T-cell (primary cell): ENCODE results near the gene CAPN13. TPM values are rescaled to one million over a fixed set of nuclear protein-coding genes. Genes with fewer than 3 reads are reported as not detected.

Source experiments
- ATAC-seq, 4 experiments: fragments of 200-7000 bp in 3 of 4; fragments of 150-1000 bp in 1 of 4; cut with Tn5 transposase; replicated peaks in 1 of 4; 1 replicate in 3 of 4; 2 replicates in 1 of 4; pipeline ENCODE4 v1.10.0; 2021; ENCODE audit warnings: moderate library complexity in 3 of 4, mild to moderate bottlenecking in 2 of 4, moderate number of reproducible peaks in 1 of 4
- CTCF ChIA-PET, 2 donors: fragments of 300-600 bp; sonication (Branson Sonifier 250); formaldehyde crosslinking; loops; one replicate each; lab custom pipeline; 2022; ENCODE audit warnings: antibody characterized with exemption in 2 of 2; lab: Charles Lee
- POLR2A ChIA-PET, 2 donors: fragments of 300-600 bp; sonication (Branson Sonifier 250); formaldehyde crosslinking; loops; one replicate each; lab custom pipeline; 2022; ENCODE audit warnings: antibody characterized with exemption in 2 of 2; lab: Charles Lee
- DNase-seq, 35 experiments: peaks; one replicate each; pipeline versions ENCODE4 v3.0.0 to v3.0.0-alpha.2; 2013 to 2023
- H3K27ac ChIP-seq: one replicate; pipeline ENCODE4 v1.5.1; 2013; ENCODE audit warnings: low read length
- H3K27me3 ChIP-seq, 2 experiments: replicated peaks in 1 of 2; 1 replicate in 1 of 2; 2 replicates in 1 of 2; pipeline versions ENCODE4 v1.6.1 to v1.7.0; 2013; ENCODE audit warnings: low read length in 1 of 2, mixed read lengths in 1 of 2; ENCODE audit not compliant: control insufficient read depth in 2 of 2, insufficient read depth in 2 of 2; ENCODE audit errors: extremely low read depth in 1 of 2
- H3K36me3 ChIP-seq, 2 donors: 1 replicate in 1 of 2; 2 replicates in 1 of 2; pipeline versions ENCODE4 v1.6.1 to v1.7.0; 2013; ENCODE audit warnings: low read length in 1 of 2; ENCODE audit not compliant: control insufficient read depth in 2 of 2, insufficient read depth in 1 of 2; ENCODE audit errors: extremely low read depth in 1 of 2
- H3K4me1 ChIP-seq, 2 experiments: 1 replicate in 1 of 2; 2 replicates in 1 of 2; pipeline versions ENCODE4 v1.6.1 to v1.7.0; 2013; ENCODE audit warnings: low read length in 2 of 2, mixed read lengths in 1 of 2; ENCODE audit not compliant: insufficient read depth in 2 of 2, control insufficient read depth in 1 of 2; ENCODE audit errors: extremely low read depth in 1 of 2
- H3K4me3 ChIP-seq, 2 donors: 1 replicate in 1 of 2; 2 replicates in 1 of 2; pipeline versions ENCODE4 v1.5.1 to v1.7.0; 2013; ENCODE audit warnings: mild to moderate bottlenecking in 2 of 2, low read length in 1 of 2, moderate library complexity in 1 of 2; ENCODE audit not compliant: control insufficient read depth in 1 of 2; ENCODE audit errors: extremely low read depth in 1 of 2
- H3K9me3 ChIP-seq: 2 replicates; pipeline ENCODE4 v1.7.0; 2013
- H3K27ac Mint-ChIP-seq, 2 donors: one replicate each; pipeline ENCODE4 v1.8.0; 2020 to 2021; ENCODE audit warnings: mild to moderate bottlenecking in 2 of 2, mixed read lengths in 2 of 2
- H3K27me3 Mint-ChIP-seq, 2 donors: one replicate each; pipeline ENCODE4 v1.8.0; 2021 to 2022; ENCODE audit warnings: mixed read lengths in 2 of 2
- H3K36me3 Mint-ChIP-seq: one replicate; pipeline ENCODE4 v1.8.0; 2021; ENCODE audit warnings: mixed read lengths
- H3K4me1 Mint-ChIP-seq, 3 donors: one replicate each; pipeline ENCODE4 v1.8.0; 2020 to 2022; ENCODE audit warnings: mixed read lengths in 3 of 3, mild to moderate bottlenecking in 1 of 3
- H3K4me3 Mint-ChIP-seq, 3 donors: one replicate each; pipeline ENCODE4 v1.8.0; 2020 to 2022; ENCODE audit warnings: mild to moderate bottlenecking in 3 of 3, mixed read lengths in 3 of 3, moderate library complexity in 3 of 3
- H3K9me3 Mint-ChIP-seq, 3 donors: one replicate each; pipeline ENCODE4 v1.8.0; 2020 to 2022; ENCODE audit warnings: mixed read lengths in 3 of 3
- WGBS: methylation state at CpG from one replicate; pipeline ENCODE4 v1.1.5; 2013; ENCODE audit warnings: missing lambda C conversion rate; ENCODE audit not compliant: insufficient coverage; 5-methylcytosine and 5-hydroxymethylcytosine counted together
- total RNA-seq, 35 experiments: library from RNA in 6 of 35; stranded (reverse) in 6 of 35; fragments of 120-200 nt in 1 of 35; gene quantifications; one replicate each; pipeline versions ENCODE4 v1.2.1 to v1.2.4 and lab custom pipeline; 2013 to 2026

CAPN13 gene
- total RNA-seq, 5 donors from 2014 or later (not counting 1 experiment from before 2014, with no cell fraction given), result 0.16 TPM; not detected in 4

DNA sequence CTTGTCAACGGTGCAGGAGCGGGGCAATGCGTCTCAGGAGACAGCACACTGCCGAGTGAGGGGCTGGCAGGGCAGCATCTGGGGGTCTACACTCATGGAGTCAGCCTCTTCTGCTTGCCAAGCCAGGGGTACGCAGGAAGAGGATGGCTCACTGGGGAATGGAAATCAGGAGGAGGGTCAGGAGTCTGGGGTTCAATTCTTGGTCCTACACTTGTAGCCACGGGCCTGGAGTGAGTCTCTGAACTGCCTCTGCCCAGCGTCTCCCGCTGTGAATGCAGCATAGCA is 70.0 kb downstream of the CAPN13 start:
- Mint-ChIP-seq H3K27ac (no peak overlapping the region), H3K27me3 (peaks cover 0 to 1% of the 10 kb centered on the region in 2 donors), H3K9me3 (no peaks in the 10 kb centered on the region), H3K4me3 (no peak overlapping the region), H3K36me3 (no peaks in the 10 kb centered on the region), H3K4me1 (no peaks in the 10 kb centered on the region)
- H3K27ac ChIP-seq, result no peak overlapping the region
- H3K4me3 ChIP-seq, result no peak overlapping the region
- ATAC-seq (no peak), DNase-seq (no peak)
- ChIA-PET CTCF (no interaction called here), POLR2A (no interaction called here)
- no peaks in the 10 kb centered on the region for H3K4me1 ChIP-seq
- H3K9me3 ChIP-seq, result no peaks in the 10 kb centered on the region
- H3K27me3 ChIP-seq, result peaks cover 0 to 23% of the 10 kb centered on the region in 2 experiments
- H3K36me3 ChIP-seq, result no peaks in the 10 kb centered on the region
- 69% methylated on average over 8 of the region's 8 CpGs for WGBS

DNA sequence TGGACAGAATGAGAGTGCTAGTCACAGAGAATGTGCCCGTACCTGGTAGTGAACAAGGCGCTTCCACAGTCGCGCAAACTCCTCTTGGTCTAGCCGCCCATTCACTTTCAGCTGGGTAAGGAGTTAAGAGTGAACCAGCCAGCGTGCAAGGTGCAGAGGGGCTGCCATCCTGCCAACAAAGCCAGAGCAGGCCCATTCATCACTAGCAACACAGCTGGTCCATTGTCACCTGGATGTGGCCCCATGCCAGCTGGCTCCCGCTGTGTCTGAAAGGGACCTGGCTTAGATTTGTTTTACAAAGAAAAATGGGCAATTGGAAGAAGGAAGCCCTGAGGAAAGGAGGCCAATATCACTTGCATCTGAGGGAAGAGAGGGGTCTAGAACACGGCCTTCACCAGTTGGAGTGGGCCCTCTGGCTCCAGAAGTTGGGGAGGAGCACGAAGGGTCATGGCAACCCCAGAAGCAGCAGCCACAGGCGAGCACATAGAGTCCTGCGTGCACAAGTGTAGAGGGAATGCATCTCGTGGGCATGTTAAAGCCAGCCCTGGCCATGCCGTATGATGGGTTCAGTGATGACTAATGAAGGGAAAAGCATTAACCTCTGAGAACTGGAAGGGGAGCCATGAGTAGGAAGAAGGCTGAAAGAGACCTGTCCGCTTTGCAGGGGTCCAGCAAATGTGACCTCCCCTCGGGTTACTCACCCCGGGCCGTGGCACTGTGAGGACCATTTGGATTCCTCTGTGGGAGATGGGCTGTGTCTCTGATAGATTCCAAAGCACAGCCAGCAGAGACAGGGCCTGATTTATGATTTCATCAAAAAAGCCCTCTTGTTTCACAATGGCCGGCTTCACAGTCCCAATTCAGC is 70.6 kb downstream of the CAPN13 start:
- no peaks in the 10 kb centered on the region for H3K36me3 ChIP-seq
- DNase-seq, result no peak
- Mint-ChIP-seq H3K9me3 (no peaks in the 10 kb centered on the region), H3K27me3 (no peaks in the 10 kb centered on the region), H3K4me1 (no peaks in the 10 kb centered on the region), H3K4me3 (no peak overlapping the region), H3K36me3 (no peaks in the 10 kb centered on the region), H3K27ac (no peak overlapping the region)
- ChIA-PET POLR2A (no interaction called here), CTCF (no interaction called here)
- H3K4me1 ChIP-seq, result no peaks in the 10 kb centered on the region
- WGBS, result 80% methylated on average over 12 of the region's 18 CpGs
- peaks cover 0 to 26% of the 10 kb centered on the region in 2 experiments for H3K27me3 ChIP-seq
- H3K27ac ChIP-seq, result no peak overlapping the region
- no peak for ATAC-seq
- H3K4me3 ChIP-seq, result no peak overlapping the region
- no peaks in the 10 kb centered on the region for H3K9me3 ChIP-seq

GRCh38 chr2:30733876-30734520 is 73.2 kb downstream of the CAPN13 start:
- H3K36me3 Mint-ChIP-seq, result no peaks in the 10 kb centered on the region
- Histone ChIP-seq H3K36me3 (no peaks in the 10 kb centered on the region), H3K9me3 (no peaks in the 10 kb centered on the region), H3K27ac (no peak overlapping the region), H3K4me1 (no peaks in the 10 kb centered on the region), H3K27me3 (peaks cover 0 to 22% of the 10 kb centered on the region in 2 experiments), H3K4me3 (no peak overlapping the region)
- H3K4me3 Mint-ChIP-seq, result no peak overlapping the region
- H3K27ac Mint-ChIP-seq, result no peak overlapping the region
- ATAC-seq, result no peak
- H3K4me1 Mint-ChIP-seq, result no peaks in the 10 kb centered on the region
- CTCF ChIA-PET, result interaction anchor here (1.1 to 1.4 kb wide), 2 partner anchors 22 to 789 kb away, joined by 3 to 9 read pairs; no protein-coding TSS in a partner anchor
- H3K27me3 Mint-ChIP-seq, result no peaks in the 10 kb centered on the region
- DNase-seq, result no peak
- no peaks in the 10 kb centered on the region for H3K9me3 Mint-ChIP-seq
- POLR2A ChIA-PET, result no interaction called here
- WGBS, result 82% methylated on average over 11 of the region's 15 CpGs

DNA sequence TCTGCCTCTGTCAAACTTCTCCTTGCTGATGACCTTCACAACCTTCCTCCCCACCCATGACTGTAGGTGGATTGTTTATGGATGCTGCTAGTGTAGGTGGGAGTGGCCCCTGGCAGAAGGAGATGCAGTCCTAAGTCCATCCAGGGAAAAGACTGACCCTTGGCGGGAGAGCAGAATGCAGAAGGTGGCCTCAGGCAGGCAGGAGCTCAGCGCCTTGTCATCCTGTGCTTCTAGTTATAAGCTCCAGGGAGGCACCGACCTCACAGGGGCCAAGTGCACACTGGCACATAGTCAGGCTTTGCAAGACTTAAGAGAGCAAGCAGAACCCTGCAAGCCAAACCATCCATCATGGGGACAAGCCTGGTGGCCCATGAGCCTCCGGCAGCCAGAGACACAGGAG is 74.4 kb downstream of the CAPN13 start:
- no peak overlapping the region for H3K27ac ChIP-seq

GRCh38 chr2:30732376-30732775 is 74.9 kb downstream of the CAPN13 start:
- Mint-ChIP-seq H3K4me3 (no peak overlapping the region), H3K36me3 (no peaks in the 10 kb centered on the region), H3K9me3 (no peaks in the 10 kb centered on the region), H3K27me3 (peaks cover under 1% of the 10 kb centered on the region in 2 donors), H3K4me1 (no peaks in the 10 kb centered on the region), H3K27ac (no peak overlapping the region)
- ChIA-PET CTCF (no interaction called here), POLR2A (no interaction called here)
- Histone ChIP-seq H3K27me3 (peaks cover 0 to 22% of the 10 kb centered on the region in 2 experiments), H3K4me1 (no peaks in the 10 kb centered on the region), H3K36me3 (no peaks in the 10 kb centered on the region), H3K9me3 (no peaks in the 10 kb centered on the region), H3K4me3 (no peak overlapping the region), H3K27ac (no peak overlapping the region)
- DNase-seq, result no peak
- 72% methylated on average over 6 of the region's 10 CpGs for WGBS
- no peak for ATAC-seq

More for the DNA sequence above, 74.4 kb downstream of the CAPN13 start:
- Histone ChIP-seq H3K4me1 (no peaks in the 10 kb centered on the region), H3K4me3 (no peak overlapping the region), H3K27me3 (peaks cover 0 to 22% of the 10 kb centered on the region in 2 experiments), H3K9me3 (no peaks in the 10 kb centered on the region), H3K36me3 (no peaks in the 10 kb centered on the region)
- ChIA-PET CTCF (interaction anchor here in 1 of 2 donors (1.4 kb wide), 1 partner anchor 21 kb away, joined by 9 read pairs; no protein-coding TSS in a partner anchor), POLR2A (no interaction called here)
- Mint-ChIP-seq H3K9me3 (no peaks in the 10 kb centered on the region), H3K4me3 (no peak overlapping the region), H3K27ac (no peak overlapping the region), H3K27me3 (no peaks in the 10 kb centered on the region), H3K36me3 (no peaks in the 10 kb centered on the region), H3K4me1 (no peaks in the 10 kb centered on the region)
- WGBS, result 81% methylated on average over 4 of the region's 4 CpGs
- ATAC-seq (no peak), DNase-seq (no peak)

- Mint-ChIP-seq H3K27ac (no peak overlapping the region), H3K9me3 (no peaks in the 10 kb centered on the region), H3K4me3 (no peak overlapping the region), H3K36me3 (no peaks in the 10 kb centered on the region), H3K4me1 (no peaks in the 10 kb centered on the region), H3K27me3 (peaks cover 4 to 5% of the 10 kb centered on the region in 2 donors)
- 92% methylated on average over 2 of the region's 6 CpGs for WGBS
- DNase-seq (no peak), ATAC-seq (no peak)
- ChIA-PET CTCF (no interaction called here), POLR2A (no interaction called here)
- Histone ChIP-seq H3K36me3 (no peaks in the 10 kb centered on the region), H3K27me3 (peaks cover 0 to 18% of the 10 kb centered on the region in 2 experiments), H3K9me3 (no peaks in the 10 kb centered on the region), H3K27ac (no peak overlapping the region), H3K4me3 (no peak overlapping the region), H3K4me1 (no peaks in the 10 kb centered on the region)
These were observed 75.5 kb downstream of the CAPN13 start for GRCh38 chr2:30731706-30732105.
